ENCODE data around the gene EFNB1.

The EFNB1 gene

GRCh38 chrX:68820476-68821110 lies 8.2 kb upstream of the EFNB1 start:
- Histone ChIP-seq H2AFZ (ENCODE audit: low read length) (no peak overlapping the region), H3K27me3 (ENCODE audit: control insufficient read depth in 3 of 3, insufficient read depth in 3 of 3, low read depth in 1 of 3, low read length in 3 of 3) (peaks cover 0 to 10% (median 0%) of the 10 kb centered on the region in 3 experiments), H3K14ac (ENCODE audit: low read length) (no peak overlapping the region), H3K9me3 (replicated peaks in 1 of 2; ENCODE audit: control insufficient read depth in 2 of 2, insufficient read depth in 1 of 2, low read depth in 1 of 2, low read length in 2 of 2) (no peaks in the 10 kb centered on the region), H3K79me1 (ENCODE audit: low read depth, low read length) (no peaks in the 10 kb centered on the region), H2AK5ac (ENCODE audit: low read depth, low read length) (no peak overlapping the region), H3K4ac (ENCODE audit: low read length) (no peak overlapping the region), H3K27ac (replicated peaks; ENCODE audit: low read length) (no peak overlapping the region), H3K4me1 (ENCODE audit: control insufficient read depth in 2 of 2, insufficient read depth in 1 of 2, low read depth in 1 of 2, low read length in 2 of 2) (peaks cover 4 to 10% of the 10 kb centered on the region in 2 donors), H3K4me3 (ENCODE audit: low read length in 2 of 2) (no peak overlapping the region), H4K91ac (ENCODE audit: low read depth, low read length, poor library complexity) (no peak overlapping the region), H3K36me3 (replicated peaks in 1 of 2; ENCODE audit: control insufficient read depth in 2 of 2, insufficient read depth in 2 of 2, low read length in 2 of 2) (no peaks in the 10 kb centered on the region), H2BK12ac (ENCODE audit: low read length) (no peak overlapping the region), H3K9ac (ENCODE audit: low read depth, low read length, poor library complexity) (no peak overlapping the region), H3K4me2 (ENCODE audit: insufficient read depth, low read length, poor library complexity, severe bottlenecking) (no peak overlapping the region), H2BK5ac (ENCODE audit: low read length) (no peak overlapping the region), H4K8ac (ENCODE audit: low read depth, low read length) (no peak overlapping the region), H3K23ac (ENCODE audit: low read depth, low read length, poor library complexity) (no peak overlapping the region), H3K18ac (ENCODE audit: low read length) (no peak overlapping the region), H2BK120ac (ENCODE audit: low read depth, low read length) (no peak overlapping the region), H2BK15ac (ENCODE audit: low read length) (no peak overlapping the region)
- no peak for DNase-seq (ENCODE audit: low spot score)
- no CpG with 5 or more reads among the region's 6 CpGs for WGBS, 2 donors (ENCODE audit: extremely low coverage in 2 of 2, insufficient read length in 2 of 2, insufficient replicate concordance in 1 of 2)

GRCh38 chrX:68821616-68822015 lies 7.2 kb upstream of the EFNB1 start:
- H3K27me3 ChIP-seq (ENCODE audit: control insufficient read depth in 3 of 3, insufficient read depth in 3 of 3, low read depth in 1 of 3, low read length in 3 of 3): peaks cover 0 to 15% (median 0%) of the 10 kb centered on the region in 3 experiments
- no peak overlapping the region for H2BK15ac ChIP-seq (ENCODE audit: low read length)
- no peak overlapping the region for H2AK5ac ChIP-seq (ENCODE audit: low read depth, low read length)
- H3K23ac ChIP-seq (ENCODE audit: low read depth, low read length, poor library complexity): no peak overlapping the region
- H2BK120ac ChIP-seq (ENCODE audit: low read depth, low read length): no peak overlapping the region
- H2BK12ac ChIP-seq (ENCODE audit: low read length): no peak overlapping the region
- peaks cover 4 to 10% of the 10 kb centered on the region in 2 donors for H3K4me1 ChIP-seq (ENCODE audit: control insufficient read depth in 2 of 2, insufficient read depth in 1 of 2, low read depth in 1 of 2, low read length in 2 of 2)
- H2AFZ ChIP-seq (ENCODE audit: low read length): no peak overlapping the region
- H3K9ac ChIP-seq (ENCODE audit: low read depth, low read length, poor library complexity): no peak overlapping the region
- H3K4ac ChIP-seq (ENCODE audit: low read length): no peak overlapping the region
- no peak overlapping the region for H2BK5ac ChIP-seq (ENCODE audit: low read length)
- no peaks in the 10 kb centered on the region for H3K36me3 ChIP-seq (replicated peaks in 1 of 2; ENCODE audit: control insufficient read depth in 2 of 2, insufficient read depth in 2 of 2, low read length in 2 of 2)
- H3K14ac ChIP-seq (ENCODE audit: low read length): no peak overlapping the region
- H3K4me3 ChIP-seq (ENCODE audit: low read length in 2 of 2): no peak overlapping the region
- H3K27ac ChIP-seq (replicated peaks; ENCODE audit: low read length): no peak overlapping the region
- H3K4me2 ChIP-seq (ENCODE audit: insufficient read depth, low read length, poor library complexity, severe bottlenecking): no peak overlapping the region
- H4K91ac ChIP-seq (ENCODE audit: low read depth, low read length, poor library complexity): no peak overlapping the region
- WGBS, 2 donors (ENCODE audit: extremely low coverage in 2 of 2, insufficient read length in 2 of 2, insufficient replicate concordance in 1 of 2): no CpG with 5 or more reads among the region's 3 CpGs
- no peak overlapping the region for H3K18ac ChIP-seq (ENCODE audit: low read length)
- no peaks in the 10 kb centered on the region for H3K9me3 ChIP-seq (replicated peaks in 1 of 2; ENCODE audit: control insufficient read depth in 2 of 2, insufficient read depth in 1 of 2, low read depth in 1 of 2, low read length in 2 of 2)
- DNase-seq (ENCODE audit: low spot score): no peak
- H4K8ac ChIP-seq (ENCODE audit: low read depth, low read length): no peak overlapping the region
- H3K79me1 ChIP-seq (ENCODE audit: low read depth, low read length): no peaks in the 10 kb centered on the region

GRCh38 chrX:68822641-68823410 lies 6.0 kb upstream of the EFNB1 start:
- Histone ChIP-seq H3K79me1 (ENCODE audit: low read depth, low read length) (no peaks in the 10 kb centered on the region), H2AFZ (ENCODE audit: low read length) (peak overlapping the region; percentile 82), H3K4me1 (ENCODE audit: control insufficient read depth in 2 of 2, insufficient read depth in 1 of 2, low read depth in 1 of 2, low read length in 2 of 2) (peaks cover 4 to 10% of the 10 kb centered on the region in 2 donors), H3K36me3 (replicated peaks in 1 of 2; ENCODE audit: control insufficient read depth in 2 of 2, insufficient read depth in 2 of 2, low read length in 2 of 2) (no peaks in the 10 kb centered on the region), H4K8ac (ENCODE audit: low read depth, low read length) (no peak overlapping the region), H3K27me3 (ENCODE audit: control insufficient read depth in 3 of 3, insufficient read depth in 3 of 3, low read depth in 1 of 3, low read length in 3 of 3) (peaks cover 0 to 15% (median 0%) of the 10 kb centered on the region in 3 experiments), H2BK5ac (ENCODE audit: low read length) (no peak overlapping the region), H3K4me2 (ENCODE audit: insufficient read depth, low read length, poor library complexity, severe bottlenecking) (no peak overlapping the region), H3K27ac (replicated peaks; ENCODE audit: low read length) (no peak overlapping the region), H2BK12ac (ENCODE audit: low read length) (no peak overlapping the region), H3K23ac (ENCODE audit: low read depth, low read length, poor library complexity) (no peak overlapping the region), H2BK15ac (ENCODE audit: low read length) (no peak overlapping the region), H3K18ac (ENCODE audit: low read length) (peak overlapping the region; percentile 77), H3K14ac (ENCODE audit: low read length) (no peak overlapping the region), H2BK120ac (ENCODE audit: low read depth, low read length) (no peak overlapping the region), H3K9me3 (replicated peaks in 1 of 2; ENCODE audit: control insufficient read depth in 2 of 2, insufficient read depth in 1 of 2, low read depth in 1 of 2, low read length in 2 of 2) (no peaks in the 10 kb centered on the region), H3K9ac (ENCODE audit: low read depth, low read length, poor library complexity) (no peak overlapping the region), H3K4ac (ENCODE audit: low read length) (no peak overlapping the region), H4K91ac (ENCODE audit: low read depth, low read length, poor library complexity) (no peak overlapping the region), H3K4me3 (ENCODE audit: low read length in 2 of 2) (no peak overlapping the region), H2AK5ac (ENCODE audit: low read depth, low read length) (no peak overlapping the region)
- no peak for DNase-seq (ENCODE audit: low spot score)
- WGBS, 2 donors (ENCODE audit: extremely low coverage in 2 of 2, insufficient read length in 2 of 2, insufficient replicate concordance in 1 of 2): no CpG with 5 or more reads among the region's 14 CpGs

- H2BK15ac ChIP-seq (ENCODE audit: low read length): peak overlapping the region; percentile 88
- peak overlapping the region; percentile 82 for H2AFZ ChIP-seq (ENCODE audit: low read length)
- no CpG with 5 or more reads among the region's 10 CpGs for WGBS, 2 donors (ENCODE audit: extremely low coverage in 2 of 2, insufficient read length in 2 of 2, insufficient replicate concordance in 1 of 2)
- no peaks in the 10 kb centered on the region for H3K79me1 ChIP-seq (ENCODE audit: low read depth, low read length)
- H2BK120ac ChIP-seq (ENCODE audit: low read depth, low read length): no peak overlapping the region
- no peak overlapping the region for H3K23ac ChIP-seq (ENCODE audit: low read depth, low read length, poor library complexity)
- no peak overlapping the region for H3K4me3 ChIP-seq (ENCODE audit: low read length in 2 of 2)
- no peak overlapping the region for H4K8ac ChIP-seq (ENCODE audit: low read depth, low read length)
- no peak for DNase-seq (ENCODE audit: low spot score)
- H3K27ac ChIP-seq (replicated peaks; ENCODE audit: low read length): no peak overlapping the region
- no peaks in the 10 kb centered on the region for H3K9me3 ChIP-seq (replicated peaks in 1 of 2; ENCODE audit: control insufficient read depth in 2 of 2, insufficient read depth in 1 of 2, low read depth in 1 of 2, low read length in 2 of 2)
- H4K91ac ChIP-seq (ENCODE audit: low read depth, low read length, poor library complexity): no peak overlapping the region
- H3K4ac ChIP-seq (ENCODE audit: low read length): no peak overlapping the region
- H2BK12ac ChIP-seq (ENCODE audit: low read length): peak overlapping the region; percentile 49
- no peaks in the 10 kb centered on the region for H3K36me3 ChIP-seq (replicated peaks in 1 of 2; ENCODE audit: control insufficient read depth in 2 of 2, insufficient read depth in 2 of 2, low read length in 2 of 2)
- no peak overlapping the region for H3K9ac ChIP-seq (ENCODE audit: low read depth, low read length, poor library complexity)
- peaks cover 4 to 11% of the 10 kb centered on the region in 2 donors for H3K4me1 ChIP-seq (ENCODE audit: control insufficient read depth in 2 of 2, insufficient read depth in 1 of 2, low read depth in 1 of 2, low read length in 2 of 2)
- no peak overlapping the region for H3K4me2 ChIP-seq (ENCODE audit: insufficient read depth, low read length, poor library complexity, severe bottlenecking)
- H3K27me3 ChIP-seq (ENCODE audit: control insufficient read depth in 3 of 3, insufficient read depth in 3 of 3, low read depth in 1 of 3, low read length in 3 of 3): peaks cover 0 to 15% (median 0%) of the 10 kb centered on the region in 3 experiments
- H2AK5ac ChIP-seq (ENCODE audit: low read depth, low read length): peak overlapping the region; percentile 95
- H3K14ac ChIP-seq (ENCODE audit: low read length): no peak overlapping the region
- H3K18ac ChIP-seq (ENCODE audit: low read length): peak overlapping the region; percentile 38
- H2BK5ac ChIP-seq (ENCODE audit: low read length): no peak overlapping the region
Measured at GRCh38 chrX:68823413-68824151, 5.2 kb upstream of the EFNB1 start.

Data from neuronal stem cell (in vitro differentiated cells).